ENCODE data around the gene VSIR.

- TF ChIP-seq CTCF (IDR thresholded peaks at IDR 0.05) (no peak), EP300 (IDR thresholded peaks at IDR 0.05) (no peak), POLR2AphosphoS5 (IDR thresholded peaks at IDR 0.05) (no peak), POLR2A (IDR thresholded peaks at IDR 0.05) (no peak)
These were observed 50.0 kb downstream of the VSIR start for GRCh38 chr10:71723311-71723710.
